DOHH2 (cell line): Measurements from ENCODE around the gene GPR176.

Experiments
- CTCF ChIP-seq: fragments of 200-600 bp; sonication (generic); IDR thresholded peaks from one replicate; pipeline ENCODE4 v1.5.1; 2014; ENCODE audit warnings: antibody characterized with exemption, mild to moderate bottlenecking, low read depth, low read length; ENCODE audit not compliant: poor library complexity, severe bottlenecking
- EZH2phosphoT487 ChIP-seq: fragments of 200-600 bp; sonication (generic); IDR thresholded peaks from 2 replicates; pipeline ENCODE4 v1.6.1; 2017; ENCODE audit warnings: borderline replicate concordance, mild to moderate bottlenecking, antibody characterized with exemption, low read length, moderate library complexity, mixed read lengths

GRCh38 chr15:39808909-39809308, 111.2 kb downstream of the GPR176 start:
- TF ChIP-seq CTCF (no peak), EZH2phosphoT487 (no peak)
